ENCODE measurements around the gene SLC16A4. TPM values are rescaled to one million over a fixed set of nuclear protein-coding genes. Genes with fewer than 3 reads are reported as not detected.
A peak's percentile ranks its signal among the peaks of the same experiment; 100 is the strongest.

Gene SLC16A4
- polyA plus RNA-seq, 10 donors = 5.9 to 12.7 (median 9.1) TPM

- no peak for DNase-seq
Observed at GRCh38 chr1:110364221-110364620, 26.6 kb downstream of the SLC16A4 start.

- DNase-seq = no peak
Observed at GRCh38 chr1:110361856-110362255, 29.0 kb downstream of the SLC16A4 start.

GRCh38 chr1:110360431-110360830 lies 30.4 kb downstream of the SLC16A4 start:
- no peak for DNase-seq

GRCh38 chr1:110356379-110356778 lies 34.4 kb downstream of the SLC16A4 start:
- no peak for DNase-seq

- DNase-seq = no peak
Observed at GRCh38 chr1:110355321-110355720, 35.5 kb downstream of the SLC16A4 start.

- no peak for DNase-seq
Observed at GRCh38 chr1:110350360-110350759, 40.5 kb downstream of the SLC16A4 start.

GRCh38 chr1:110348771-110349170 lies 42.1 kb downstream of the SLC16A4 start:
- DNase-seq = peak in 1 of 3 donors; percentile 21

- DNase-seq = no peak
Observed at GRCh38 chr1:110348050-110348449, 42.8 kb downstream of the SLC16A4 start.

GRCh38 chr1:110347182-110347893 lies 43.5 kb downstream of the SLC16A4 start:
- no peak for DNase-seq

GRCh38 chr1:110346690-110347089 lies 44.1 kb downstream of the SLC16A4 start:
- DNase-seq = no peak

- DNase-seq = no peak
Observed at GRCh38 chr1:110345480-110345879, 45.3 kb downstream of the SLC16A4 start.

GRCh38 chr1:110344152-110344551 lies 46.7 kb downstream of the SLC16A4 start:
- no peak for DNase-seq

GRCh38 chr1:110343249-110343648 lies 47.6 kb downstream of the SLC16A4 start:
- no peak for DNase-seq

GRCh38 chr1:110341872-110342331 lies 48.9 kb downstream of the SLC16A4 start:
- no peak for DNase-seq

GRCh38 chr1:110341146-110341871 lies 49.5 kb downstream of the SLC16A4 start:
- DNase-seq = no peak

GRCh38 chr1:110340207-110340468 lies 50.7 kb downstream of the SLC16A4 start:
- no peak for DNase-seq

GRCh38 chr1:110339407-110340206 lies 51.2 kb downstream of the SLC16A4 start:
- peak in 2 of 3 donors; percentile 25 to 46 for DNase-seq

- DNase-seq = peak; percentile 100
Observed at GRCh38 chr1:110338886-110339406, 51.9 kb downstream of the SLC16A4 start, which contains the start of gene RBM15. TSS of gene RBM15 (plus strand) at chr1:110339377. CDS start at chr1:110339406, 29 bp downstream.

GRCh38 chr1:110338309-110338885 lies 52.4 kb downstream of the SLC16A4 start:
- peak in 2 of 3 donors; percentile 93 to 98 for DNase-seq

- DNase-seq = peak in 1 of 3 donors; percentile 7
Observed at GRCh38 chr1:110337704-110338308, 53.0 kb downstream of the SLC16A4 start.

GRCh38 chr1:110336300-110337039 lies 54.4 kb downstream of the SLC16A4 start:
- DNase-seq = no peak

Measured in muscle of back (tissue), 11 donors.